NOMO-1 treated with DMSO at 0.1 percent for 48 hours (cell line): ENCODE data around the gene PHF21B.
"Not testable (repeated sequence)": the region's sequence is repeated elsewhere in the genome, so short reads cannot be mapped to it uniquely, and the experiment has no call there.

Source experiments
- DNase-seq: peaks from one replicate; lab custom pipeline; 2025; ENCODE audit not compliant: unreplicated experiment; lab: John Stamatoyannopoulos, UW

The PHF21B gene

DNA sequence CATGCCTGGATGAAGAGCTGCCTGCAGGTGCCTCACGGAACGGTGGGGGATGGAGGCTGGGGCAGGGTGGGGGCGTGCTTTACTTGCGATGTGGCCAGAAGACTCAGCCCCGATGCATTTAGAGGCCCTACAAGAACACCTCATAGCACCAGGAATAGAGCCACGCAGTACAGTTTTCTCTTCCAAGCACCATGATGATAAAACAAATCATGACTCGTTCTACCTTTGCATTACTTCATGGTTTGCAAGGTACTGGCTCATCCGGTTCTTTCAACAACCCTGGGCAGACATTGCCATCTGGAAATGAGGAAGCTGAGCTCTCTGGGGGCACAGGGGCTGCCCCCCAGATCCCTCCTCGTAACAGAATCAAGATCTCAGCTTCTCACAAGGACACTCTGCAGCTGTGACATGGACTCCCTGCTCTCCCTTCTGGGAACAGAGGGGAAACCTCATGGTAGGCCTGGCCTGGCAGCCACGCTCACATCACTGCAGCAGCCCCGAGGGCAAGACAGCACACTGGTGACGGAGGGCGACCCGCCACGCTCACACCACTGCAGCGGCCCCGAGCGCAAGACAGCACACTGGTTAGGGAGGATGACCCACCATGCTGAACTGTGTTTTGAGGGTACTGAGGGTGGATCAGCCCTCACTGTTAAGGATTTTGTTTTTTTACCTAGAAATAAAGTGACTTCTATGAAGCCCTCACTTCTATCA, 46.9 kb downstream of the PHF21B start:
- DNase-seq: no peak

DNA sequence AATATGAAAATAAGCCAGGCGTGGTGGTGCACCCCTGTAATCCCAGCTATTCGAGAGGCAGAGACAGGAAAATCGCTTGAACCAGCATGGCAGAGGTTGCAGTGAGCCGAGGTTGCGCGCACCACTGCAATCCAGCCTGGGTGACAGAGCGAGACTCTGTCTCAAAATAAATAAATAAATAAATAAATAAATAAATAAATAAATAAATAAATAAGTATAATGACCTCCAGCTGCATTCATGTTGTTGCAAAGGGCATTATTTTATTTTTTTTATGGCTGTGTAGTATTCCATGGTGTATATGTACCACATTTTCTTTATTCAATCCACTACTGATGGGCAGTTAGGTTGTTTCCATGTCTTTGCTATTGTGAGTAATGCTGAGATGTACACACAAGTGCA, 48.1 kb downstream of the PHF21B start:
- not testable (repeated sequence) for DNase-seq

DNA sequence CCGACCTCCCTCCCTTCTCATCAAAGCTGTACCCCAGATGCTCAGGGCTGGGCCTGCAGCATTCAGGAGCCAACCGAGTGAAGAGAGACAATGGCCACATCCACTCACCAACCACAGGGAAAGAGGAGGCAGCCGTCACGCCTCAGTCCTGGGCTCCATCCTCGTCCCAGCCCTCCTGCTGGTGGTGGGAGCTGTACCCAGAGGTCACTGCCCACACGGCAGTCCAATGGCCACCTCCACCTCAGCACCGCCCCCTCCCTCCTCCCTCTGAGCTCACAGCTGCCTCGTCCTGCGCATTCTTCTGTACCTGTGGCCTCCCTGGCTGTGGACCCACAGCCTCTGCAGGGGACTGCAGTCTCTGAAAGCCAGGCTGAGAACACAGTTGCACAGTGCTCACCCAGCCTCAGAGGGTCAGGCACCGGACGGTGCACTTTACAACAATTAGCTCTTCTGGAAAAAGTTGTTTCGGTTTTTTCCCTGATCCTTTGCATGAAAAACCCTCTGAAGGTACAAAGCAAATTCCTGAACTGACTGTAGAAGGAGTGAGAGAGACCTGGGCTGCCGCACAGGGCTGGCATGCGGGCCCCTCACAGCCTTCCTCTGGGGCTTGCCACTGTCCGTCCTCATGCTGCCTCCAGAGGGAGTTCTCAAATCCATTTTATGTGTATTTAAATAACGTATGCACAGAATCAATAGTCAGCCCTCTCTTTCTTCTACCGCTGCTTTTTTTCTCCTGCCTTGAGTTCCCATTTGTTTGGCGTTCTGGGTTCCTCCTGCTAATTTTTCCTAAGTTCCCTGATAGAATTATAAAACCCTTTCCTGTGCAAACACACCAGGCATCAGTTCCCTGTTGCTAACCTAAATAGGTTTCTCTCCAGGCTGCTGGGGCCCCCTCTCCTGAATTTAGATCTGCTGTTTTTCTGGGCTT, 52.7 kb downstream of the PHF21B start:
- DNase-seq: no peak

GRCh38 chr22:44955102-44955501, 54.7 kb downstream of the PHF21B start:
- no peak for DNase-seq

GRCh38 chr22:44954149-44954548, 55.7 kb downstream of the PHF21B start:
- no peak for DNase-seq

DNA sequence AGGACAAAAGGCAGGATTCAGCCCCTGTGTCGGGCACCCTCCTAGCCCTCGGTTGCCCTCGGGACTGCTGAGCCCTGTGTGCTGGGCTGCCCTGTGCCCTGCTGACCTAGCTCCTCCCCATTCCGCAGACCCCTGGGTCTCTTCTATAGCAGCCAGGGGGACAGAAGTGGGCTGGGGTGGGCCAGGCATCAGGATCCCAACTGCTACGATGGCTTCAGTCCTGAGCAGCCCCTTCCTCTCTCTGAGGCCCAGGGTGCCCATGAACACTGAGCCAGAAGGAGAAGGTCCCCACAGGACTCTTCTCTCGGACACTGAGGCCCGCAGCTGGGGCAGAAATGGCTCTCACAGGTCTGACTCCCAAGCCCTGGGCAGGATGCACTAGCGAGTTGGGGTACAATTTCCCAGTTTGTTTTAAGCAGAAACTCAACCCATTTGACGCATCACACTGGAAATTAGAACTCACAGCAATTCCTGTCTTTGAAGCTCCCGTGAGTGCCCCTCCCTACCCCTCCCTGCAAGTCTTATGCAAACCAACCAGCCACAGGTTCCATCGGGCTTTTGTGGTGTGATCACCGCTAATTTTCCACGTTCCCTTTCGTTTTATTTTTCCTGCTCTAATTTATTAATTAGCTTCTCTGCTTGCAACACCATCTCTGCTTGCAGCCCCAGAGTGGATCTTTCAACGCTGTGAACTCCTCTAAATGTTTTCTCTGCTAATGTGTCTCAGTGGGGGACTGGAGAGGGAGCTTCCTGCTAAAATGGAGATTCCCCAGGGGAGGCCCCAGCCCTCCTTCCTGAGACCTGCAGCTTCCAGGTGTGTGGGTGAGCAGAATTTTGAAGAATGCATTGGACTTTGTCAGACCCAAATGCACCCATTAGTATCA, 56.7 kb downstream of the PHF21B start:
- no peak for DNase-seq

DNA sequence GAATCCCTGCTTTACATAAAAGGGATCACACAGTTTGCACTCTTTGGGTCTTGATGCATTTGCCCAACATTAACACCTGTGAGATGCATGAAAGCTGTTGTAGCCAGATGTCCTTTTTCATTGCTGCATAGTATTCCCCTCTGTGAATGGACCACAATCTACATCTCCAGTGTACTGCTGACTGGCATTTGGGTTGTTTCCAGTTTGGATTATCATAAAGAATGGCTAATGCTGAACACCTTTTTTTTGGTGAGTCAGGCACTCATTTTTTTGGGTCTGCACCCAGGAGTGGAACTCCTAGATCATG, 58.3 kb downstream of the PHF21B start:
- DNase-seq: no peak

DNA sequence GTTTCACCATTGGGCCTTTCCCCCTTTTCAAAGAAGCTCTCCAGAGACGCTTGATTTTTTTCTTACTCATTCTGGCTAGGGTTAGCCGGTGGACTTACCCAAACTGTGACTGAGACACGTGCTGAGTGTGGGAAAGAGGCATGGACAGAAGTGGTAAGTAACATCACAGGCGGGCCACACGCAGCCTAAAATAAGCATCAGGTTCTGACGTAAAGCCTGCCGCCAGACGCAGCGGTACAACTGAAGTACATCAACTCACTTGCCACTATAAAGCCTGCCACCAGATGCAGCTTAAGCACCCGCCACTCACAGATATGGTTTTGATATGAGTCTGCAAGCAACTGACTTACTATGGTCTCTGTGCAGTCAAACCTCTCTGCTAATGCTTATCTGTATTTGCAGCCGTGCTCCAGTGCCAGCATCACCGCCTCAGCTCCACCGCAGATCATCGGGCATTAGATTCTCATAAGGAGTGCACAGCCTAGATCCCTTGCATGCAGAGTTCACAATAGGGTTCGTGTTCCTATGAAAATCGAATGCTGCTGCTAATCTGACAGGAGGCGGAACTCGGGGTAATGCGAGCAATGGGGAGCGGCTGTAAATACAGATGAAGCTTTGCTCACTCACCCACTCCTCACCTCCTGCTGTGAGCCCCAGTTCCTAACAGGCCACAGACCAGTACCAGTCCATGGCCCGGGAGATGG, 58.8 kb downstream of the PHF21B start:
- DNase-seq: no peak

- DNase-seq: no peak
Observed at GRCh38 chr22:44947846-44948245, 62.0 kb downstream of the PHF21B start.

- DNase-seq: no peak
Observed at GRCh38 chr22:44947049-44947448, 62.8 kb downstream of the PHF21B start.

- no peak for DNase-seq
Observed at GRCh38 chr22:44944883-44945601, 64.8 kb downstream of the PHF21B start.

- DNase-seq: no peak
Observed at GRCh38 chr22:44943701-44944324, 66.0 kb downstream of the PHF21B start.

DNA sequence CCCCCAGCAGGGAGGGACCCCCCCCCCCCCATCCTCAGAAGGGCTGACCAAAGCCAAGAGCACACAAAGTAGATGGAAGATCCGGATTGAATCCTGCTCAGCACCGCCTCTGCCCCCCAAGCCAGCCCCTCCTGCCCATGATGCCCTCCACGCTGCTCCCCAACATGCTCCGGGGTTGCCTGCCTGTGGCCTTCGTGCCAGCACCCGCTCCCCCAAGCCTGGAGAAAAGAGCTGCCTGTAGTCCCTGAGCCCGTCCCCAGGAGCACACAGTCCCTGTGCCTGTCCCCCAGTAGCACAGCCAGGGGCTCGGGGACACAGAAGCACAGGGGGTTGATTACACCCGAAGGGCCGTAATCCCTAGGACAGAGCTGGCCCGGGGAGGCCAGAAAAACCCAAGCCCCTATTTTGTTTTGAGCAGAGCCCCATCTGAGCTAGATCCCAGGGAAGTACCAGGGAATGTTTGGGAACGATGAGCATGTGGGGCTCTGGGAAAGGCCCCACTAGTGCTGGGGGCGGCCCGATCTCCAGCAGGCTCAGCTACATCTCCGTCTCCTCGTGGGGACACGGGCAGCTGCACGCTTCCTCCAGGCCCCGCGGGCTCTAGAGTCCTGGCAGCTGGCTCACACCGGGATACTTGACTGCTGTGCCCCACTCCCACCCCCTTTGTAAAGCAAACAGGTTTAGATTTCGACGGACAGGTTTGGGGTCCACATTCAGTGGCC, 66.7 kb downstream of the PHF21B start:
- no peak for DNase-seq

DNA sequence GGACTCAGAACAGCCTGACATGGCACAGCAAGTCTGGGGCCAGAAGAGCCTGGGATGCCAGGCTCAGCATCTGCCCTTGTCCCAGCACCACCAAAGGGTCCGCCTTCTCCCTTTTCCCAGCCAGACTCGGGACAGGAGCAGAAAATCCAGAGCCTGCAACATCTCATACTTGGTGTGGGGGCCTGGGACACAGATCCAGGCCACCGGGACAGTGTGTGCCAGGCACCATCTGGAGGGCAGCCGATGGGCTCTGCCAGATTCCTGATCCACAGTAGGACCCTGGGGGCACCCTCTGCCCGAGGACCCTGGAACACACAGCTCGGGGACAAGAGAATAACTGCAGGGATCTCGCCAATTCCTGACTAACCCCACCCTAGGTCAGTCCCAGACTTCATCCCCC, 67.7 kb downstream of the PHF21B start:
- no peak for DNase-seq

DNA sequence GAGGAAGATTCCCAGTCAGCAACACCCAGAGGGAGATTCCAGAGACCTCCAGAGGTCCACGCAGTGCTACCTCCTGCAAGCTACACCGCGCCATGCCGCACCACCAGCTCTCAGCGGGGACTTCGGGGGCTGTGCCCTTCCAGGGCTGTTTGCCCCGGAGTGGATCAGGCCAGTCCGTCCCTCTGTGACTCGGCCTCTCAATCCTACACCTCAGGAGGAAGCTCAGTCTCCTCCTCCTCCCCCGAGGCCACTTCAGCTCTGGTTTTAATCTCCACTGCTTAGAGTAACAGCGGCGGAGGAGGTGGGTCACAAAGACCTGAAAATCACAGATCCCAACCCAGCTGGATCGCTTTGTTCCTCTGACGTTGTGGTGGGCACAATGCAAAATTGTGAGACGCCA, 68.6 kb downstream of the PHF21B start:
- no peak for DNase-seq

GRCh38 chr22:44940130-44940529, 69.7 kb downstream of the PHF21B start:
- DNase-seq: no peak

GRCh38 chr22:44939451-44939850, 70.4 kb downstream of the PHF21B start:
- no peak for DNase-seq

- DNase-seq: no peak
Observed at GRCh38 chr22:44938886-44939285, 70.9 kb downstream of the PHF21B start.

DNA sequence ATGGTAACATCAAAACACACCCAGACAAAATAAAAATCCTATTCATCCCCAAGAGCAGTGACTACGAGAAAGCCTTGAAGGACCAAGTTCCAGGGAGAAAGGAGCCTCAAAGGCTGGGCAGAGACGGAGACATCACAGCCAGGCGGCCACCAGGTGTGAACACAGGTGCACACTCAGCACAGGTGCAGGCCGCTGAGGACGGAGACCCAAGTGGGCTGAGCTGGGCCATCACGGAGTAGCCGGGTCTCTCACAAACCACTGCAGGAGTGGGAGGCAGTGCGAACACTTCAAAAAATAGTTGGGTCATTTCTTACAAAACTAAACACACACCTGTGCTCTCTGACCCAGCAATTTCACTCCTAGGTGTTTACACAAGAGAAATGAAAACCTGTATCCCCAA, 72.6 kb downstream of the PHF21B start:
- no peak for DNase-seq
